NCI-H524 (cell line): Measurements from ENCODE around the gene MTLN.
"Not testable (repeated sequence)": the region's sequence is repeated elsewhere in the genome, so short reads cannot be mapped to it uniquely, and the experiment has no call there.

Source experiments
- DNase-seq, 2 experiments: peaks; one replicate each; lab custom pipeline; 2025; lab: John Stamatoyannopoulos, UW

The MTLN gene

DNA sequence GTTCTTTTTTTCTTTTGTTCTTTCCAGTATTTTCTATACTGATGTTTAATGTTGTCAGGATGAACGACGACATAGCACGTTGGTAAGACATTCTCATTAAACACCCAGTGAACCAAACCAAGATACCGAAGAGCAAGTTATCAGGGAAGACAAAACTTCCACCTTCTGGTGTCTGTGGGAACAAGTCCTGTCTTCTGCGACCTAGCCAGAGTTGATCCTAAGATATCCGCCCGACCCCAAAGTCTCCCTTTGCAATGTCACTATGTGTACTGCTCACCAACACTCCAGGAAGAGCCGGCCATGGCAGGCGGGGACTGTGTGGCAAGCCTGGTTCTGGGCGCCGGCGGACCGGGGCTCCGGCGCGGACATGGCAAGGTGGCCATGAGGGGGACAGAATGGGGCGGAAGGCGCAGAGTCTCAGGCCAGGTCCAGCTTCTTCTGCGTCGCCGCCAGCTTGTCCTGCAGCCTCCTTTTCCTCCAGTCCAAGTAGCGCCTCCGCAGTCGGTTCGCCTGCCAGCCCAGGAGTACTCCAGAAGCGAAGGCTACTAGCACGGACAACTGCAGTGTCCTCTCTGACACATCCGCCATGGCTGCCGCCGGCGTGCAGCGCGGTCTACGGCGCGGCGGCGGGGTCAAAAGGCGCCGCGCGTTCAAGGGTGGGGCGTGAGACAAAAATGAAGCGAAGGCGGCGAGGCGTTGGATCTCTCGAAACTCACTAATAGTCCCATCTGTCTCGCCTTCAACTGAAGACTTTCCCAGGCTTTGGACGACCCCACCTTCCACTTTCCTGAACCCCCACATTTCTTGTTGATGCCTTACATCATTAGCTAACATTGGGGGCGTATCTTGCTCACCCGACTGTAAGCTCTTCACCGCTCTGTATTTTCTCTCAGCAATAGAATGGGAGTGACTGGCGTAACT is at the start of gene MTLN:
Gene MTLN, minus strand, starts transcription at position 610 of the 921 bp plus-strand sequence. Its CDS starts 22 bp downstream, at position 588.
- peak; percentile 46 to 63 for DNase-seq

GRCh38 chr2:110261910-110262309 is 49.6 kb upstream of the MTLN start:
- not testable (repeated sequence) for DNase-seq

GRCh38 chr2:110248081-110248795 is 35.9 kb upstream of the MTLN start:
- not testable (repeated sequence) for DNase-seq

DNA sequence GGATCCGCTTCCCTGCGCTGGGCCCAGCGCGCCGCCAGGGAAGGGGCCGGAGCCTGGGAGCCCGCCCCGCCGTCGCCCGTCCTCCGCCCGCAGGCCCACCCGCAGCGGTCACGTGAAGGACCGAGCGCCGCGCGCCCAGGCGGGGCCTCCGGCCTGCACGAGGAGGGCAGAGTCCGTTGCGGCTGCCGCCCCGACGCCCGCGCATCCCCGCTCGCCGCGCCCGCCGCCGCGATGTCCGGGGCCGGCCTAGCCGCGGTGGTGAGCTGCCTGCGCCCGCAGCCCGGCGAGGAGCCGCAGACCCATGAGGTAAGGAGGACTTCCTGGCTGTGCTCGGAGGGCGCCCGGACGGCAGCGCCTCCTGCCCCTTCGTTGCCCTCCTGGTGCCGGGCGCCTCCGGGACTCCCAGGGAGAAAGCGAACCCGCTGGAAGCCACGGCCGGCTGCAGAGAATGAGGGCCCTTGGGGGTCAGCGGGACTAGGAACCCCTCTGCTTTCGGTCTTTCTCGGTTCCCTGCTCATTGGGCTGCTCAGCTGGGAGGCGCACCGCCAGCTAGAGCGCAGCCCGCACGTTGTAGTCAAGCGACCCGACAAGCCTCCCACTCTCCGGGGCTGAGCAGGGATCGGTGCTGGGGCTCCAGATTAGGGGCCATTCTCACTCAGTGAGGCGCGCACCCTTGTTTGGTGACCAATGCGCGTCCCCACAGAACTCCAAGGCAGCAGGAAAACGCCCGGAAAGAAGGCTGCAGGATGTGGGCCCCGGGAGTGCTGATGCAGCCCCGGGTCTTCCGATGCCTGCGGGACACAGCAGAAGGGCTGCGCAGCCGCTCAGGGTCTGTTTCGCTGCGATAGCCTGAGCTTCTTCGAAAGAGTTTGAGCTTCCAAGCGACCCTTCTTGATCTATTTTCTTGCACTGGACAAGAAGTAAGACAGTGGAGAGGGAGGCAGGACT is 33.4 kb upstream of the MTLN start:
- not testable (repeated sequence) for DNase-seq

- DNase-seq = not testable (repeated sequence)
These were observed 30.9 kb upstream of the MTLN start for GRCh38 chr2:110243283-110243682.

- not testable (repeated sequence) for DNase-seq
These were observed 22.2 kb upstream of the MTLN start for GRCh38 chr2:110234514-110234913.

- DNase-seq = not testable (repeated sequence)
These were observed 17.5 kb upstream of the MTLN start for GRCh38 chr2:110229886-110230285.

DNA sequence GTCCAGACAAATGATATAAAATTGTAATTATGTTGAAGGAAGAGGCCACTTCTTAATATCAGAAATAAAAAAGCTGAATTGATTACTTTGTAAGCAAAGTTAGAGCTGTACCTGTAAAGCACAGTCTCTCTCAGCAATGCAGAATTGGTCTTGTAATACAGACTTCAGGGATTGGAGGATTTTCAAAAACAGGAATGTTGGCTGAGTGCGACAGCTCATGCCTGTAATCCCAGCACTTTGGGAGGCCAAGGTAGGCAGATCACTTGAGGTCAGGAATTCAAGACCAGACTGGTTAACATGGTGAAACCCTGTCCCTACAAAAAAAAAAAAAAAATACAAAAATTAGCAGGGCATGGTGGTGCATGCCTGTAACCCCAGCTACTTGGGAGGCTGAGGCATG is 10.3 kb upstream of the MTLN start:
- DNase-seq = not testable (repeated sequence)

GRCh38 chr2:110221938-110222337 is 9.6 kb upstream of the MTLN start:
- DNase-seq = no peak

DNA sequence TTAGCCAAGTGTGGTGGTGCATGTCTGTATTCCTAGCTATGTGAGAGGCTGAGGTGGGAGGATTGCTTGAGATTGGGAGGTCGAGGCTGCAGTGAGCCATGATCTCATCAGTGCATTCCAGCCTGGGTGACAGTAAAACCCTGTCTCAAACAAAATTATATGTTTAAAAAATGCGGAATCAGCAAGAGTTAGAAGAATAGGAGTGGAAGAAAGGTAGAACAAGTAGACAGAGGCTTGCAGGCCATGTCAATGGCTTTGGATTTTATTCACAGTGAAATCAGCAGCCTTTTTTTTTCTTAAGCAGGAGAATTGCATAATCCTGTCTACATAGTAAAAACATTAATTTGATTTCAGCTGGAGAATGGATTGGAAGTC is 7.8 kb upstream of the MTLN start:
- DNase-seq = no peak

DNA sequence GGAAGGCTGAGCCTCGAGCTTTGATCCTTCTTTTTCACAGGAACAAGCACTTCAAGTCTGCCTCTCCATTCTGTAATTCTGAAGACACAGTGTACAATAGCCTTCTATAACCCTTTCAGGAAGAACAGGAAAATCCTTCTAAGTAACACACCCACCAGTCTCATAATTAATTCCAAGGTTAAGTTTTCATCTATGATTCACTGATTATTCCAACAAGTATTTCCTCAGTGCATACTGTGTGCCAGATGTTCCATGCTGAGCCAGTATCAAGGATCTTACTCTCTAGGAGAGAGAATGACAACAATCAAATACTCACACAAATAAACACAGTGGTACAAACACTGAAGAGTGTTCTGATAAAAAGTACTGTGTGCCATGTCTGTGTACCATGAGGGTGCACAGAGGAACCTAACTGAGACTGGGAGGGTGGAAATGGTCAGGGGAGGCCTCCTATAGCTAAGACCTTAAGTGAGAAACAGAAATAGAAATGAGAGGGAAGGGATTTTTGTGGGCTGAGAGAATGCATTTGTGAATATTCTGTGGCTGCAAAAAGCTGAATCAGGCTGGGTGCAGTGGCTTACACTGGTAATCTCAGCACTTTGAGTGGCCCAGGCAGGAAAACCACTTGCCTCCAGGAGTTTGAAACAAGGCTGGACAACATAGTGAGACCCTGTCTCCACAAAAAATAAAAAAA is 7.3 kb upstream of the MTLN start:
- DNase-seq = no peak

- DNase-seq = not testable (repeated sequence)
These were observed 6.5 kb upstream of the MTLN start for GRCh38 chr2:110218889-110219288.

- DNase-seq = no peak
These were observed 4.5 kb upstream of the MTLN start for GRCh38 chr2:110216803-110217202.

DNA sequence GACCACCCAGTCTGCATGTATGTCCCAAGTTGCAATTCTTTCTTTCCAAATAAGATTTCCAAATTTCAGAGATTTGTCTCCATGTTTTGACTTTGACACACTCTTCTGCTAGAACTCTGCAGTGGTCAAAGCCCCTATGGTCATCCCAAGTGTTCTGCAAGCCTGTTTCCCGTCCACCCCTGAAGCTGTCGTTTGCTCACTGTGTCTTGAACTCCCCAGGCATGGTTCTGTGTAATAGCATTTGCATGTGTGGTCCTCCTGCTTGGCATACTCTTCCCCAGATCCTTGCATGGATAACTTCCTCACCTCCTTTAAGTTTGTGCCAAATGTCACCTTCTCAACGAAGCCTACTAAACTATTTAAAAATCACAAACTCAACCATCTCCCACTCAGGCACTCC is 3.9 kb upstream of the MTLN start:
- DNase-seq = no peak

- DNase-seq = no peak
These were observed 3.3 kb upstream of the MTLN start for GRCh38 chr2:110215566-110216158.

DNA sequence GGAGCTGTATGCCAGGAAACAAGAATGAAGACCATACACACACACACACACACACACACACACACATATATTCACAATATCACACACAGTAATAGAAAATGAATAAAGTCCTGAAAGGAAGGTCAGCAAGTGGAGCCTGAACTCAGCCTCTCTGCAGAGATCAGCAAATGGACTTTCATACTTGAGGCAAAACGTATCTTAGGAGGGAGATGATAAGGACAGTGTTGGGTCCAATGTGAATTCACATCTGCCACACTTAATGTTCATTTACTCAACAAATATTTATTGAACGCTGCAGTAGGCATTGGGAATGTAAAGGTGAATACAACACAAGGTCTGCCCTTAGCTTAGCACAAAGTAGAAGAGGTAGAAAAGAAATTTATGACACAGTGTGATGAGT is 2.7 kb upstream of the MTLN start:
- no peak for DNase-seq

DNA sequence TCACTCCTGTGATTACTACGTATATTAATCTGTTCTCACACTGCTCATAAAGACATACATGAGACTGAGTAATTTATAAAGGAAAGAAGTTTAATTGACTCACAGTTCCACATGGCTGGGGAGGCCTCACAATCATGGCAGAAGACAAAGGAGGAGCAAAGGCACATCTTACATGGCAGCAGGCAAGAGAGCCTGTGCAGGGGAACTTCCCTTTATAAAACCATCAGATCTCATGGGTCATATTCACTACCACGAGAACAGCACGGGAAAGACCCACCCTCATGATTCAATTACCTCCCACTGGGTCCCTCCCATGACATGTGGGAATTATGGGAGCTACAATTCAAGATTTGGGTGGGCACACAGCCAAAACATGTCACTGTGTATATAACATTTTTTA is 1.2 kb upstream of the MTLN start:
- DNase-seq = not testable (repeated sequence)

GRCh38 chr2:110205660-110206455 is 6.5 kb downstream of the MTLN start:
- no peak for DNase-seq

- peak; percentile 67 to 82 for DNase-seq
These were observed 7.7 kb downstream of the MTLN start, which contains the start of gene NPHP1 for GRCh38 chr2:110204408-110205385. Gene NPHP1, minus strand, starts transcription at chr2:110205013. Its CDS starts 45 bp downstream, at chr2:110204968.
